OCI-LY7 (cell line): ENCODE results near the gene TMEM213.

Experiments used
- EZH2phosphoT487 ChIP-seq: fragments of 200-600 bp; sonication (generic); IDR thresholded peaks from 2 replicates; pipeline ENCODE4 v1.6.1; 2018; ENCODE audit warnings: low read depth, borderline replicate concordance, mild to moderate bottlenecking, mixed run types, antibody characterized with exemption, low read length, moderate library complexity, mixed read lengths
- TF ChIP-seq, protein P1 (sequence below): fragments of 200-600 bp; sonication (generic); conservative IDR thresholded peaks from 2 replicates; pipeline ENCODE4 v1.5.1; 2014; ENCODE audit warnings: mild to moderate bottlenecking, antibody characterized with exemption, low read length, moderate library complexity, mixed read lengths

DNA sequence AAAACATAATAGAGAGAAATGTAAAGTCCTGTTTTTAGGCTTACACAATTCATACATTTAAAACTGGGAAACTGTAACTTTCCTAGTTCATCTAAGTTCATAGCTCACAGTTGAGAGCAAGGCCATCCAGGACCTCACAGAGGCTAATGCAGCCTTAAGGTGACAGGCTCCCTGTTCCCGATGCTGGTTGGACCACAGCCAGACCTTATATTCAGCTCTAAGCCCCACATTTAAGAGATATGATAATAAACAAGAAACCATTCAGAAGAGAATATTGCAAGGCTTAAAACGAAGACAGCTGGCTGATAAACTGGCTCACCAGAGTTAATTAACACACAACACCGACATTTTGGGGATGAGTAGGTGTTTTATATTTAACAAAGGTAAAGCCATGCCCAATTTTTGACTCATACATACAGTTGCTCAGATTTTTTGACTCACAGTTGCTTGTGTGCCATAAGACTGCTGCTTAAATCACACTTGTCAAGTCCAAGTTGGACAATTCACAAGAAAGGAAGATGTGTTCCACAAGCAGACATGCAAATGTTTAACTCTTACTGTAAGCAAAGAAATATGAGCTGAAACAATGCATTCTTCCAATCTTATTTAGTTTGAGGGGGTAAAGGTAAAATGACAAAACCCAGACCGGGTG lies 41.1 kb upstream of the TMEM213 start:
- TF ChIP-seq, protein P1, sequence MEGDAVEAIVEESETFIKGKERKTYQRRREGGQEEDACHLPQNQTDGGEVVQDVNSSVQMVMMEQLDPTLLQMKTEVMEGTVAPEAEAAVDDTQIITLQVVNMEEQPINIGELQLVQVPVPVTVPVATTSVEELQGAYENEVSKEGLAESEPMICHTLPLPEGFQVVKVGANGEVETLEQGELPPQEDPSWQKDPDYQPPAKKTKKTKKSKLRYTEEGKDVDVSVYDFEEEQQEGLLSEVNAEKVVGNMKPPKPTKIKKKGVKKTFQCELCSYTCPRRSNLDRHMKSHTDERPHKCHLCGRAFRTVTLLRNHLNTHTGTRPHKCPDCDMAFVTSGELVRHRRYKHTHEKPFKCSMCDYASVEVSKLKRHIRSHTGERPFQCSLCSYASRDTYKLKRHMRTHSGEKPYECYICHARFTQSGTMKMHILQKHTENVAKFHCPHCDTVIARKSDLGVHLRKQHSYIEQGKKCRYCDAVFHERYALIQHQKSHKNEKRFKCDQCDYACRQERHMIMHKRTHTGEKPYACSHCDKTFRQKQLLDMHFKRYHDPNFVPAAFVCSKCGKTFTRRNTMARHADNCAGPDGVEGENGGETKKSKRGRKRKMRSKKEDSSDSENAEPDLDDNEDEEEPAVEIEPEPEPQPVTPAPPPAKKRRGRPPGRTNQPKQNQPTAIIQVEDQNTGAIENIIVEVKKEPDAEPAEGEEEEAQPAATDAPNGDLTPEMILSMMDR = no peak
- no peak for TF ChIP-seq EZH2phosphoT487
